OCI-LY7 (cell line): ENCODE data around the gene PGLYRP3.

ENCODE experiments used
- CTCF ChIP-seq: fragments of 200-600 bp; sonication (generic); conservative IDR thresholded peaks from 2 replicates; pipeline ENCODE4 v1.5.1; 2014; ENCODE audit warnings: mild to moderate bottlenecking, antibody characterized with exemption, low read length, moderate library complexity, mixed read lengths
- EZH2phosphoT487 ChIP-seq: fragments of 200-600 bp; sonication (generic); IDR thresholded peaks from 2 replicates; pipeline ENCODE4 v1.6.1; 2018; ENCODE audit warnings: low read depth, borderline replicate concordance, mild to moderate bottlenecking, mixed run types, antibody characterized with exemption, low read length, moderate library complexity, mixed read lengths

- no peak for TF ChIP-seq CTCF
- no peak for TF ChIP-seq EZH2phosphoT487
Observed at GRCh38 chr1:153337980-153338853, 25.5 kb upstream of the PGLYRP3 start.
